NCI-H774 (cell line): ENCODE data around the gene BPIFB3.
"Not testable (repeated sequence)": the region's sequence is repeated elsewhere in the genome, so short reads cannot be mapped to it uniquely, and the experiment has no call there.

ENCODE experiments used
- DNase-seq: peaks from one replicate; lab custom pipeline; 2025; lab: John Stamatoyannopoulos, UW

The BPIFB3 gene

GRCh38 chr20:33028875-33029274 is 24.8 kb upstream of the BPIFB3 start:
- DNase-seq: no peak

GRCh38 chr20:33030076-33030475 is 23.6 kb upstream of the BPIFB3 start:
- DNase-seq: no peak

GRCh38 chr20:33030569-33030968 is 23.1 kb upstream of the BPIFB3 start:
- DNase-seq: no peak

- DNase-seq: no peak
These were observed 22.2 kb upstream of the BPIFB3 start, which contains the start of gene BPIFB6 for GRCh38 chr20:33031531-33031930. BPIFB6 (plus strand) TSS chr20:33031648; CDS start chr20:33031648, 0 bp downstream.

- DNase-seq: no peak
These were observed 21.1 kb upstream of the BPIFB3 start for GRCh38 chr20:33032555-33032954.

- DNase-seq: no peak
These were observed 20.3 kb upstream of the BPIFB3 start for GRCh38 chr20:33033381-33033780.

GRCh38 chr20:33034115-33034514 is 19.6 kb upstream of the BPIFB3 start:
- no peak for DNase-seq

- DNase-seq: no peak
These were observed 18.7 kb upstream of the BPIFB3 start for GRCh38 chr20:33034901-33035492.

- DNase-seq: no peak
These were observed 16.2 kb upstream of the BPIFB3 start for GRCh38 chr20:33037456-33037855.

- DNase-seq: no peak
These were observed 15.5 kb upstream of the BPIFB3 start for GRCh38 chr20:33038243-33038642.

GRCh38 chr20:33042430-33042829 is 11.3 kb upstream of the BPIFB3 start:
- DNase-seq: no peak

GRCh38 chr20:33042983-33043730 is 10.5 kb upstream of the BPIFB3 start:
- no peak for DNase-seq

- no peak for DNase-seq
These were observed 9.9 kb upstream of the BPIFB3 start for GRCh38 chr20:33043731-33044181.

- DNase-seq: not testable (repeated sequence)
These were observed 8.5 kb upstream of the BPIFB3 start for GRCh38 chr20:33045129-33045721.

- no peak for DNase-seq
These were observed 7.3 kb upstream of the BPIFB3 start for GRCh38 chr20:33046412-33046811.

- no peak for DNase-seq
These were observed 2.4 kb upstream of the BPIFB3 start for GRCh38 chr20:33051333-33051732.

- no peak for DNase-seq
These were observed 678 bp downstream of the BPIFB3 start for GRCh38 chr20:33054381-33054780.

GRCh38 chr20:33054791-33055190 is 1.1 kb downstream of the BPIFB3 start:
- no peak for DNase-seq

- no peak for DNase-seq
These were observed 5.4 kb downstream of the BPIFB3 start for GRCh38 chr20:33059136-33059535.

- no peak for DNase-seq
These were observed 6.2 kb downstream of the BPIFB3 start for GRCh38 chr20:33059741-33060390.

- no peak for DNase-seq
These were observed 7.9 kb downstream of the BPIFB3 start for GRCh38 chr20:33061658-33062028.

GRCh38 chr20:33062105-33062824 is 8.6 kb downstream of the BPIFB3 start:
- DNase-seq: no peak
